Panc1 (cell line): ENCODE data around the gene KCNN3. TPM values are rescaled to one million over a fixed set of nuclear protein-coding genes. Genes with fewer than 3 reads are reported as not detected.
A peak's percentile ranks its signal among the peaks of the same experiment; 100 is the strongest.

Experiments used
- ATAC-seq: fragments of 200-7000 bp; cut with Tn5 transposase; 2 replicates; pipeline ENCODE4 v1.9.1; 2020; ENCODE audit warnings: mild to moderate bottlenecking, moderate library complexity
- BruUV-seq: library from RNA; stranded (reverse); fragments of 400-500 nt; replicated peaks from 2 replicates; lab custom pipeline; 2021; lab: Mats Ljungman, UMichigan
- CTCF ChIA-PET: fragments of 300-600 bp; sonication (Branson Sonifier 250); formaldehyde crosslinking; loops from one replicate; lab custom pipeline; 2022; ENCODE audit warnings: antibody characterized with exemption; lab: Charles Lee
- POLR2A ChIA-PET: fragments of 300-600 bp; sonication (Branson Sonifier 250); formaldehyde crosslinking; loops from one replicate; lab custom pipeline; 2022; ENCODE audit warnings: antibody characterized with exemption; lab: Charles Lee
- DNase-seq: peaks from one replicate; pipeline ENCODE4 v3.0.0-alpha.2; 2010; ENCODE audit warnings: low read depth, low spot score
- H3K27ac ChIP-seq: 2 replicates; pipeline ENCODE4 v1.5.1; 2011; ENCODE audit warnings: mild to moderate bottlenecking, low read length, inconsistent platforms
- H3K27me3 ChIP-seq: fragments of 200-500 bp; sonication (Bioruptor generic); 2 replicates; pipeline ENCODE4 v1.6.0; 2014; ENCODE audit warnings: low read length, inconsistent platforms; ENCODE audit not compliant: control insufficient read depth, insufficient read depth
- H3K36me3 ChIP-seq: fragments of 200-500 bp; sonication (Bioruptor generic); 2 replicates; pipeline ENCODE4 v1.5.1; 2014; ENCODE audit warnings: inconsistent platforms, mild to moderate bottlenecking, low read length, moderate library complexity; ENCODE audit not compliant: control insufficient read depth, insufficient read depth
- H3K4me1 ChIP-seq: 2 replicates; pipeline ENCODE4 v1.5.1; 2011; ENCODE audit warnings: inconsistent platforms, mild to moderate bottlenecking, low read length, moderate library complexity; ENCODE audit not compliant: control insufficient read depth, insufficient read depth
- H3K4me3 ChIP-seq, 2 experiments: 2 replicates each; pipeline ENCODE4 v1.5.1; 2011 to 2012; ENCODE audit warnings: low read depth in 2 of 2, low read length in 2 of 2, mild to moderate bottlenecking in 2 of 2, inconsistent platforms in 1 of 2, moderate library complexity in 1 of 2
- H3K9me3 ChIP-seq: fragments of 200-500 bp; sonication (Bioruptor generic); 2 replicates; pipeline ENCODE4 v1.5.1; 2014; ENCODE audit warnings: low read depth, mild to moderate bottlenecking, inconsistent platforms, low read length, moderate library complexity; ENCODE audit not compliant: control insufficient read depth, insufficient read depth
- CTCF ChIP-seq: fragments of 450-650 bp; IDR thresholded peaks from 2 replicates; pipeline ENCODE4 v1.5.1; 2017; ENCODE audit warnings: mild to moderate bottlenecking
- POLR2AphosphoS5 ChIP-seq: IDR thresholded peaks from 2 replicates; pipeline ENCODE4 v1.6.1; 2012; ENCODE audit warnings: mild to moderate bottlenecking, low read depth, low read length, moderate library complexity
- REST ChIP-seq, 2 experiments: IDR thresholded peaks; 2 replicates each; pipeline ENCODE4 v1.6.1; 2011 to 2012; ENCODE audit warnings: low read depth in 2 of 2, control low read depth in 1 of 2, low read length in 1 of 2, mild to moderate bottlenecking in 1 of 2, moderate library complexity in 1 of 2; ENCODE audit not compliant: insufficient read depth in 1 of 2
- SIN3A ChIP-seq: IDR thresholded peaks from 2 replicates; pipeline ENCODE4 v1.6.1; 2012; ENCODE audit warnings: low read depth, mild to moderate bottlenecking, low read length, moderate library complexity, borderline replicate concordance; ENCODE audit not compliant: insufficient read depth
- TCF7L2 ChIP-seq: IDR thresholded peaks from 2 replicates; pipeline ENCODE4 v1.6.1; 2011; ENCODE audit warnings: mild to moderate bottlenecking, low read depth, low read length, inconsistent platforms
- in situ Hi-C: cut with HindIII; loops from 2 replicates; pipeline ENCODE4 v1.10.0; 2016; ENCODE audit warnings: low sequenced_read_pairs, low pct_unique_long_range_greater_than_20kb
- intact Hi-C: fragments of 100-400 bp; cut with micrococcal nuclease; formaldehyde crosslinking; loops from one replicate; pipeline ENCODE4 v1.10.0; 2022; ENCODE audit not compliant: unreplicated experiment
- total RNA-seq: library from RNA; stranded (reverse); gene quantifications from one replicate; pipeline ENCODE4 v1.2.1, GENCODE V29; 2021; ENCODE audit not compliant: unreplicated experiment

KCNN3 gene
- total RNA-seq, 1 experiment from 2014 or later: 0.05 TPM

- TF ChIP-seq REST (IDR thresholded peaks at IDR 0.05; ENCODE audit: insufficient read depth in 1 of 2, low read depth in 2 of 2, low read length in 1 of 2): no peak
- TF ChIP-seq CTCF: no peak
- no peak for TF ChIP-seq SIN3A
- TF ChIP-seq TCF7L2: no peak
- no peak for TF ChIP-seq POLR2AphosphoS5
- no TSS peak for BruUV-seq
- no peak overlapping the region for H3K4me3 ChIP-seq
- H3K27ac ChIP-seq: no peak overlapping the region
- ChIA-PET POLR2A (no interaction called here), CTCF (interaction anchor here (0.6 kb wide), 1 partner anchor 237 kb away, joined by 3 read pairs; no protein-coding TSS in a partner anchor)
- DNase-seq (no peak), ATAC-seq (no peak)
- in situ Hi-C loops (no loop called here), intact Hi-C loops (no loop called here)
- H3K36me3 ChIP-seq: no peaks in the 10 kb centered on the region
- peaks cover 11% of the 10 kb centered on the region for H3K27me3 ChIP-seq
- H3K9me3 ChIP-seq: no peaks in the 10 kb centered on the region
- H3K4me1 ChIP-seq: no peaks in the 10 kb centered on the region
These were observed 163.2 kb downstream of the KCNN3 start for GRCh38 chr1:154706851-154707250.

- intact Hi-C loops (no loop called here), in situ Hi-C loops (no loop called here)
- TF ChIP-seq SIN3A (no peak), POLR2AphosphoS5 (no peak)
- DNase-seq (no peak), ATAC-seq (no peak)
- H3K9me3 ChIP-seq: no peaks in the 10 kb centered on the region
- BruUV-seq: no TSS peak
- H3K4me3 ChIP-seq: no peak overlapping the region
- no peaks in the 10 kb centered on the region for H3K4me1 ChIP-seq
- CTCF ChIA-PET: no interaction called here
- POLR2A ChIA-PET: no interaction called here
- no peak overlapping the region for H3K27ac ChIP-seq
- H3K27me3 ChIP-seq: peaks cover 11% of the 10 kb centered on the region
- H3K36me3 ChIP-seq: no peaks in the 10 kb centered on the region
These were observed 164.5 kb downstream of the KCNN3 start for GRCh38 chr1:154705544-154705943.

DNA sequence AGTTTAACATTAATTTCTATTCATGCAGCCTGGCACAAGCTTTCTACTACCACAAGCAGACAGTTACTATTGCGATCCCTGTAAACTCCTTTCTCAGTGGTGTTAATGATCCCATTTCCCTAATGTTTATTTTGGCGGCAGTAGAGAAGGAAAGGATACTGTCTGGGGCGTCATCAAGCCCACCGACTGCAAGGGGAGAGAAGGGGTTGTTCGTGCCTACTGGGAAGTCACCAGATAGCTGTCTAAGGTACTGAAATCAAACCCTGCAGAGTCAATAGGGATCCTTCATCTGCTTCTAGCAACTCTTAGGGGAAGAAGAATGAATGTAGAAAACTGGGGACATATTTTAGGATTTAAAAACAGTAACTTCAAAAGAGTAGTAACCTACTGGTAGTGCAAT is 166.9 kb downstream of the KCNN3 start:
- Histone ChIP-seq H3K4me1 (no peaks in the 10 kb centered on the region), H3K9me3 (no peaks in the 10 kb centered on the region), H3K4me3 (no peak overlapping the region), H3K27ac (no peak overlapping the region), H3K27me3 (peaks cover 14% of the 10 kb centered on the region), H3K36me3 (no peaks in the 10 kb centered on the region)
- CTCF ChIA-PET: no interaction called here
- in situ Hi-C loops (no loop called here), intact Hi-C loops (no loop called here)
- no peak for DNase-seq
- no peak for ATAC-seq
- no TSS peak for BruUV-seq
- no peak for TF ChIP-seq POLR2AphosphoS5
- peak; percentile 52 to 72; a peak in 3 of 4 replicates for TF ChIP-seq REST (IDR thresholded peaks at IDR 0.05; ENCODE audit: insufficient read depth in 1 of 2, low read depth in 2 of 2, low read length in 1 of 2)
- POLR2A ChIA-PET: interaction anchor here (0.7 kb wide), 1 partner anchor 777 kb away, joined by 12 read pairs; no protein-coding TSS in a partner anchor
